ENCODE data around the gene PRRC2A.

Gene PRRC2A

GRCh38 chr6:31620586-31621319, at the start of gene PRRC2A:
Gene PRRC2A (plus strand): TSS chr6:31620715. CDS start chr6:31622790, 2,075 bp downstream.
- no peak for DNase-seq

- DNase-seq: no peak
Measured at GRCh38 chr6:31572041-31572911, 48.2 kb upstream of the PRRC2A start, which contains the start of gene LTA. Gene LTA (plus strand): TSS chr6:31572289. CDS start chr6:31572743, 454 bp downstream.

GRCh38 chr6:31573239-31574105, 47.0 kb upstream of the PRRC2A start:
- DNase-seq: no peak

- DNase-seq: no peak
Measured at GRCh38 chr6:31574106-31575061, 46.1 kb upstream of the PRRC2A start.

- no peak for DNase-seq
Measured at GRCh38 chr6:31575335-31575901, 45.1 kb upstream of the PRRC2A start, which contains the start of gene TNF. Gene TNF (plus strand): TSS chr6:31575565. CDS start chr6:31575742, 177 bp downstream.

GRCh38 chr6:31575952-31576685, 44.4 kb upstream of the PRRC2A start:
- no peak for DNase-seq

- DNase-seq: no peak
Measured at GRCh38 chr6:31576897-31577578, 43.5 kb upstream of the PRRC2A start.

GRCh38 chr6:31577579-31577966, 42.9 kb upstream of the PRRC2A start:
- DNase-seq: no peak

- DNase-seq: no peak
Measured at GRCh38 chr6:31578184-31579118, 42.1 kb upstream of the PRRC2A start.

GRCh38 chr6:31579119-31579505, 41.4 kb upstream of the PRRC2A start:
- DNase-seq: no peak

- DNase-seq: no peak
Measured at GRCh38 chr6:31579546-31580437, 40.7 kb upstream of the PRRC2A start.

GRCh38 chr6:31580438-31580740, 40.1 kb upstream of the PRRC2A start:
- no peak for DNase-seq

GRCh38 chr6:31580807-31581433, 39.6 kb upstream of the PRRC2A start:
- no peak for DNase-seq

GRCh38 chr6:31581434-31582229, 38.9 kb upstream of the PRRC2A start:
- no peak for DNase-seq

- no peak for DNase-seq
Measured at GRCh38 chr6:31582230-31582643, 38.3 kb upstream of the PRRC2A start, which contains the start of gene LTB. Gene LTB (minus strand): TSS chr6:31582424. CDS start chr6:31582417, 7 bp downstream.

- no peak for DNase-seq
Measured at GRCh38 chr6:31585491-31585890, 35.0 kb upstream of the PRRC2A start.
